Esophagus muscularis mucosa (tissue), 4 donors: ENCODE measurements around the gene SLC35F3. TPM values are rescaled to one million over a fixed set of nuclear protein-coding genes. Genes with fewer than 3 reads are reported as not detected.

ENCODE experiments used
- DNase-seq: peaks from one replicate; pipeline ENCODE4 v3.0.0-alpha.2; 2017; ENCODE audit errors: extremely low spot score
- H3K27ac ChIP-seq, 4 donors: fragments of 200-600 bp; sonication (generic); replicated peaks in 1 of 4; 1 replicate in 3 of 4; 2 replicates in 1 of 4; pipeline ENCODE4 v1.5.1; 2016 to 2019; ENCODE audit warnings: mild to moderate bottlenecking in 1 of 4
- H3K27me3 ChIP-seq, 4 donors: fragments of 200-600 bp; sonication (generic); one replicate each; pipeline versions ENCODE4 v1.5.1 to v1.6.0; 2016 to 2019
- H3K36me3 ChIP-seq, 4 donors: fragments of 200-600 bp; sonication (generic); one replicate each; pipeline ENCODE4 v1.5.1; 2016 to 2019
- H3K4me1 ChIP-seq, 4 donors: fragments of 200-600 bp; sonication (generic); one replicate each; pipeline ENCODE4 v1.5.1; 2016 to 2019
- H3K4me3 ChIP-seq, 4 donors: fragments of 200-600 bp; sonication (generic); 1 replicate in 2 of 4; 2 replicates in 2 of 4; pipeline ENCODE4 v1.5.1; 2016 to 2019; ENCODE audit warnings: mild to moderate bottlenecking in 4 of 4, moderate library complexity in 1 of 4
- H3K9me3 ChIP-seq, 4 donors: fragments of 200-600 bp; sonication (generic); 1 replicate in 3 of 4; 2 replicates in 1 of 4; pipeline ENCODE4 v1.5.1; 2016 to 2019
- CTCF ChIP-seq, 3 experiments: fragments of 200-600 bp in 2 of 3; fragments of 450-650 bp in 1 of 3; sonication (generic) in 2 of 3; IDR thresholded peaks; one replicate each; pipeline ENCODE4 v1.5.1; 2017 to 2019; ENCODE audit warnings: antibody characterized with exemption in 3 of 3, mild to moderate bottlenecking in 2 of 3, moderate library complexity in 1 of 3
- EP300 ChIP-seq: sonication (generic); formaldehyde crosslinking; IDR thresholded peaks from one replicate; pipeline ENCODE4 v1.6.1; 2017; ENCODE audit warnings: antibody characterized with exemption
- POLR2A ChIP-seq: fragments of 450-650 bp; IDR thresholded peaks from one replicate; pipeline ENCODE4 v1.6.1; 2017; ENCODE audit warnings: antibody characterized with exemption, moderate library complexity, mild to moderate bottlenecking, low read depth
- POLR2AphosphoS5 ChIP-seq, 2 donors: sonication (generic); formaldehyde crosslinking; IDR thresholded peaks; one replicate each; pipeline ENCODE4 v1.6.1; 2017; ENCODE audit warnings: antibody characterized with exemption in 2 of 2
- WGBS: methylation state at CpG from one replicate; pipeline ENCODE4 v1.1.5; 2018; 5-methylcytosine and 5-hydroxymethylcytosine counted together
- intact Hi-C: fragments of 100-400 bp; cut with DNase I; formaldehyde crosslinking; loops from one replicate; pipeline ENCODE4 v1.15.1; 2023
- total RNA-seq, 4 donors: library from RNA; depleted of rRNA; stranded (reverse); fragments of >200 nt; gene quantifications; one replicate each; pipeline versions ENCODE4 v1.1.0 to v1.2.1, GENCODE V29; 2016

SLC35F3 gene
- total RNA-seq, 4 donors from 2014 or later, result 0.34 TPM; not detected in 3

GRCh38 chr1:233869680-233870079 lies 34.8 kb upstream of the SLC35F3 start:
- intact Hi-C loops, result no loop called here

GRCh38 chr1:233873666-233874065 lies 30.8 kb upstream of the SLC35F3 start:
- no peak overlapping the region for H3K27ac ChIP-seq
- DNase-seq, result no peak
- intact Hi-C loops, result no loop called here
- no peaks in the 10 kb centered on the region for H3K4me1 ChIP-seq
- WGBS, result 85% methylated on average over 4 of the region's 4 CpGs
- no peaks in the 10 kb centered on the region for H3K9me3 ChIP-seq
- no peaks in the 10 kb centered on the region for H3K27me3 ChIP-seq
- H3K36me3 ChIP-seq, result no peaks in the 10 kb centered on the region
- H3K4me3 ChIP-seq, result no peak overlapping the region
- TF ChIP-seq POLR2A, result no peak
- no peak for TF ChIP-seq CTCF (IDR thresholded peaks at IDR 0.05)
- TF ChIP-seq POLR2AphosphoS5 (IDR thresholded peaks at IDR 0.05), result no peak
- TF ChIP-seq EP300, result no peak

More at GRCh38 chr1:233869680-233870079, 34.8 kb upstream of the SLC35F3 start:
- Histone ChIP-seq H3K27me3 (no peaks in the 10 kb centered on the region), H3K27ac (no peak overlapping the region), H3K36me3 (no peaks in the 10 kb centered on the region), H3K9me3 (peaks cover 0 to 5% (median 0%) of the 10 kb centered on the region in 4 donors), H3K4me1 (no peaks in the 10 kb centered on the region), H3K4me3 (no peak overlapping the region)
- DNase-seq, result no peak
- TF ChIP-seq POLR2A (no peak), CTCF (IDR thresholded peaks at IDR 0.05) (no peak), EP300 (no peak), POLR2AphosphoS5 (IDR thresholded peaks at IDR 0.05) (no peak)

GRCh38 chr1:233879841-233880240 lies 24.6 kb upstream of the SLC35F3 start:
- Histone ChIP-seq H3K36me3 (no peaks in the 10 kb centered on the region), H3K9me3 (peaks cover 0 to 7% (median 5%) of the 10 kb centered on the region in 4 donors), H3K27me3 (peaks cover 0 to 14% (median 0%) of the 10 kb centered on the region in 4 donors), H3K27ac (no peak overlapping the region), H3K4me3 (no peak overlapping the region), H3K4me1 (no peaks in the 10 kb centered on the region)
- DNase-seq, result no peak
- intact Hi-C loops, result no loop called here
- 79% methylated on average over 3 of the region's 3 CpGs for WGBS
- no peak for TF ChIP-seq POLR2AphosphoS5 (IDR thresholded peaks at IDR 0.05)
- TF ChIP-seq EP300, result no peak
- TF ChIP-seq POLR2A, result no peak
- TF ChIP-seq CTCF (IDR thresholded peaks at IDR 0.05), result no peak

GRCh38 chr1:233883671-233884070 lies 20.8 kb upstream of the SLC35F3 start:
- H3K4me1 ChIP-seq, result no peaks in the 10 kb centered on the region
- peaks cover 0 to 7% (median 5%) of the 10 kb centered on the region in 4 donors for H3K9me3 ChIP-seq
- no peak overlapping the region for H3K4me3 ChIP-seq
- DNase-seq, result no peak
- peaks cover 0 to 14% (median 0%) of the 10 kb centered on the region in 4 donors for H3K27me3 ChIP-seq
- H3K36me3 ChIP-seq, result no peaks in the 10 kb centered on the region
- H3K27ac ChIP-seq, result no peak overlapping the region
- intact Hi-C loops, result no loop called here
- TF ChIP-seq POLR2AphosphoS5 (IDR thresholded peaks at IDR 0.05) (no peak), POLR2A (no peak)
- WGBS, result 55% methylated on average over 3 of the region's 3 CpGs

GRCh38 chr1:233884461-233885151 lies 19.9 kb upstream of the SLC35F3 start:
- 66% methylated on average over 5 of the region's 5 CpGs for WGBS
- no peaks in the 10 kb centered on the region for H3K36me3 ChIP-seq
- H3K27me3 ChIP-seq, result peaks cover 0 to 14% (median 0%) of the 10 kb centered on the region in 4 donors
- TF ChIP-seq POLR2A, result no peak
- no peak for TF ChIP-seq EP300
- TF ChIP-seq CTCF (IDR thresholded peaks at IDR 0.05), result no peak
- TF ChIP-seq POLR2AphosphoS5 (IDR thresholded peaks at IDR 0.05), result no peak
- H3K27ac ChIP-seq, result no peak overlapping the region
- DNase-seq, result no peak
- H3K9me3 ChIP-seq, result peaks cover 0 to 7% (median 5%) of the 10 kb centered on the region in 4 donors
- no peak overlapping the region for H3K4me3 ChIP-seq
- no peaks in the 10 kb centered on the region for H3K4me1 ChIP-seq
- intact Hi-C loops, result no loop called here
